HG02970 (cell line): ENCODE measurements around the gene EGLN1.

Experiments used
- ATAC-seq: cut with Tn5 transposase; IDR thresholded peaks from one replicate; pipeline ENCODE4 v1.9.1; 2021; ENCODE audit warnings: mild to moderate bottlenecking, moderate library complexity, moderate number of reproducible peaks; ENCODE audit not compliant: unreplicated experiment, low FRiP score

Gene EGLN1

GRCh38 chr1:231422798-231423309 lies 767 bp upstream of the EGLN1 start:
- no peak for ATAC-seq

- peak; percentile 44 for ATAC-seq
These were observed 529 bp downstream of the EGLN1 start for GRCh38 chr1:231421546-231421970.

- ATAC-seq, result peak; percentile 13
These were observed 1.0 kb downstream of the EGLN1 start for GRCh38 chr1:231420959-231421545.

- no peak for ATAC-seq
These were observed 1.7 kb downstream of the EGLN1 start for GRCh38 chr1:231420299-231420958.

- ATAC-seq, result no peak
These were observed 2.3 kb downstream of the EGLN1 start for GRCh38 chr1:231419738-231420298.

GRCh38 chr1:231419147-231419546 lies 2.9 kb downstream of the EGLN1 start:
- ATAC-seq, result no peak

GRCh38 chr1:231418741-231419107 lies 3.4 kb downstream of the EGLN1 start:
- no peak for ATAC-seq

- ATAC-seq, result no peak
These were observed 3.9 kb downstream of the EGLN1 start for GRCh38 chr1:231418101-231418740.

GRCh38 chr1:231417513-231417912 lies 4.6 kb downstream of the EGLN1 start:
- no peak for ATAC-seq

- no peak for ATAC-seq
These were observed 5.2 kb downstream of the EGLN1 start for GRCh38 chr1:231416901-231417300.

GRCh38 chr1:231415018-231415583 lies 7.0 kb downstream of the EGLN1 start:
- no peak for ATAC-seq

- no peak for ATAC-seq
These were observed 7.6 kb downstream of the EGLN1 start for GRCh38 chr1:231414260-231415016.

GRCh38 chr1:231413749-231414082 lies 8.4 kb downstream of the EGLN1 start:
- ATAC-seq, result no peak

- ATAC-seq, result no peak
These were observed 11.0 kb downstream of the EGLN1 start for GRCh38 chr1:231411036-231411531.

- no peak for ATAC-seq
These were observed 12.0 kb downstream of the EGLN1 start for GRCh38 chr1:231410036-231410612.

- ATAC-seq, result no peak
These were observed 13.5 kb downstream of the EGLN1 start for GRCh38 chr1:231408528-231409094.

GRCh38 chr1:231407547-231408396 lies 14.3 kb downstream of the EGLN1 start:
- no peak for ATAC-seq

GRCh38 chr1:231407049-231407448 lies 15.0 kb downstream of the EGLN1 start:
- no peak for ATAC-seq

- ATAC-seq, result no peak
These were observed 17.8 kb downstream of the EGLN1 start for GRCh38 chr1:231404318-231404717.
